ENCODE results near the gene TUBB4A. TPM values are rescaled to one million over a fixed set of nuclear protein-coding genes. Genes with fewer than 3 reads are reported as not detected.

The TUBB4A gene
- total RNA-seq, 1 experiment from 2014 or later: not detected

DNA sequence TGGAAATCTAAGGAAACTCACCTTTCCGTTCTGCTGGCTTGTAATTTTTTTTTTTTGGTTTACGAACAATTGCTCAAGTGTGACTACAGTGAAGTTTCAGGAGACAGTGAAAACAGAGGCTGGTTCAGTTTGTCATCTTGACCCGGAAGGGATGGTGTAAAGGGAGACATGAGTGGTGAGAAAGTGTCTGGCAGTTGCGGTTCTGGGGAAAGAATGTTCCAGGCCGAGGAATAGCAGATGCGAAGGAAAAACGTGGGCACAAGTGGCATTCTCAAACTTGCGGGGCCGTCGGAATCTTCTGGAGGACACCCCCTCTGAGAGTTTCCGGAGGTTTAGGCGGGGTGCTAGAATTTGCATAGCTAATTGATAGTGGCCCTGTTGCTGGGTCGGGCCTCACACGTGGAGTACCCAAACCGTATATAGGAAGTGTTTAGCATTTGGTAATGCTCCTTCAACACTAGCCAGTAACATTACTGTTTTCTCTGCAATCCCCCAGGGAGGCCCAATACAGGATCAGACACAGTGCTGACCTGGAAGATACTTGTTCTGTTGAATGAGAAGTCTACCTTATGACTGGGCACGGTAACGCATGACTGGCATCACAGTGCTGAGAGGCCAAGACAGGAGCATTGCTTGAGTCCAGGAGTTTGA is 25.9 kb upstream of the TUBB4A start:
- TF ChIP-seq EZH2 (IDR thresholded peaks at IDR 0.05; ENCODE audit: low read depth): no peak
- TF ChIP-seq, protein P1, sequence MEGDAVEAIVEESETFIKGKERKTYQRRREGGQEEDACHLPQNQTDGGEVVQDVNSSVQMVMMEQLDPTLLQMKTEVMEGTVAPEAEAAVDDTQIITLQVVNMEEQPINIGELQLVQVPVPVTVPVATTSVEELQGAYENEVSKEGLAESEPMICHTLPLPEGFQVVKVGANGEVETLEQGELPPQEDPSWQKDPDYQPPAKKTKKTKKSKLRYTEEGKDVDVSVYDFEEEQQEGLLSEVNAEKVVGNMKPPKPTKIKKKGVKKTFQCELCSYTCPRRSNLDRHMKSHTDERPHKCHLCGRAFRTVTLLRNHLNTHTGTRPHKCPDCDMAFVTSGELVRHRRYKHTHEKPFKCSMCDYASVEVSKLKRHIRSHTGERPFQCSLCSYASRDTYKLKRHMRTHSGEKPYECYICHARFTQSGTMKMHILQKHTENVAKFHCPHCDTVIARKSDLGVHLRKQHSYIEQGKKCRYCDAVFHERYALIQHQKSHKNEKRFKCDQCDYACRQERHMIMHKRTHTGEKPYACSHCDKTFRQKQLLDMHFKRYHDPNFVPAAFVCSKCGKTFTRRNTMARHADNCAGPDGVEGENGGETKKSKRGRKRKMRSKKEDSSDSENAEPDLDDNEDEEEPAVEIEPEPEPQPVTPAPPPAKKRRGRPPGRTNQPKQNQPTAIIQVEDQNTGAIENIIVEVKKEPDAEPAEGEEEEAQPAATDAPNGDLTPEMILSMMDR (conservative IDR thresholded peaks at IDR 0.05): no peak
- Histone ChIP-seq H3F3A (ENCODE audit: insufficient read depth, low read depth) (no peaks in the 10 kb centered on the region), H3K79me2 (ENCODE audit: low read depth) (peaks cover 15% of the 10 kb centered on the region), H2AFZ (no peak overlapping the region), H3K4me3 (no peak overlapping the region), H3K9me2 (ENCODE audit: insufficient read depth) (no peaks in the 10 kb centered on the region), H3K27ac (no peak overlapping the region), H3K4me2 (no peak overlapping the region), H3K9me3 (ENCODE audit: insufficient read depth, low read depth) (no peaks in the 10 kb centered on the region), H4K20me1 (ENCODE audit: insufficient read depth) (no peaks in the 10 kb centered on the region), H3K4me1 (replicated peaks; ENCODE audit: insufficient read depth) (peaks cover 5% of the 10 kb centered on the region; the same call in 1 of the 2 replicates), H3K36me3 (ENCODE audit: low read depth) (no peaks in the 10 kb centered on the region), H3K27me3 (ENCODE audit: insufficient read depth, low read depth) (no peaks in the 10 kb centered on the region)
- CTCF ChIA-PET: no interaction called here
- intact Hi-C loops (cut with micrococcal nuclease; ENCODE audit: unreplicated experiment): no loop called here
- no TSS peak for BruUV-seq (replicated peaks)
- DNase-seq: no peak
- POLR2A ChIA-PET (ENCODE audit: unreplicated experiment): no interaction called here

DNA sequence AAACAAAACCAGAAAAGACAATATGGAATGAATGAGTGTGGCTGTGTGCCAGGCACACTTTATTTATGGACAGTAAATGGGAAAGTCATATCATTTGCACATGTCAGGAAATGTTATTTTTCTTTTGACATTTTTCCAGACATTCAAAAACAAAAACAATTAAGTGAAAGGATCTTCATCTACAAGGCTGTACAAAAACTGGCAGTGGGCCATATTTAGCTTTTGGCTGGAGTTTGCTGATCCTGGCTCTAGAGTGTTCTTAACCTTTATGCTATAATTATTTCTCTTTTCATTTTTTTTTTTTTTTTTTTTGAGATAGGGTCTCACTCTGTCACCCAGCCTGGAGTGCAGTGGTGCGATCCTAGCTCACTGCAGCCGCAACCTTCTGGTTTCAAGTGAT is 22.2 kb upstream of the TUBB4A start:
- intact Hi-C loops (cut with micrococcal nuclease; ENCODE audit: unreplicated experiment): no loop called here
- no peaks in the 10 kb centered on the region for H3F3A ChIP-seq (ENCODE audit: insufficient read depth, low read depth)

DNA sequence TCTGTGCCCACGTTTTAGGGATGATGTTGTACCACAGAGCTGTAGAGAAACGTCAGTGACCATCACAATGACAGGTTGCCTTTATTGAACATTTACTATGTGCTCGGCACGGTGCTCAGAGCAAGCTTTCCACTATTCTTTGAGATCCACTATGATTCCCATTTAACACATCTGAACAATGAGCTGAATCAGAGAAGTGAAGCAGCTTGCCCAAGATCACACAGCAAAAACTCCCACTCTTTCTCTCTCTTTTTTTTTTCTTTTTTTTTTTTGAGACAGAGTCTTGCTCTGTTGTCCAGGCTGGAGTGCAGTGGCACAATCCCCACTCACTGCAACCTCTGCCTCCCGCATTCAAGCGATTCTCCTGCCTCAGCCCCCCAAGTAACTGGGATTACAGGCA is 20.6 kb upstream of the TUBB4A start:
- no peak for DNase-seq
- BruUV-seq (replicated peaks): no TSS peak
- Histone ChIP-seq H3F3A (ENCODE audit: insufficient read depth, low read depth) (no peaks in the 10 kb centered on the region), H3K9me3 (ENCODE audit: insufficient read depth, low read depth) (no peaks in the 10 kb centered on the region), H3K4me3 (no peak overlapping the region), H3K79me2 (ENCODE audit: low read depth) (no peaks in the 10 kb centered on the region), H4K20me1 (ENCODE audit: insufficient read depth) (no peaks in the 10 kb centered on the region), H3K36me3 (ENCODE audit: low read depth) (no peaks in the 10 kb centered on the region), H2AFZ (no peak overlapping the region), H3K4me1 (replicated peaks; ENCODE audit: insufficient read depth) (no peaks in the 10 kb centered on the region), H3K9me2 (ENCODE audit: insufficient read depth) (no peaks in the 10 kb centered on the region), H3K4me2 (no peak overlapping the region), H3K27me3 (ENCODE audit: insufficient read depth, low read depth) (no peaks in the 10 kb centered on the region), H3K27ac (no peak overlapping the region)
- ChIA-PET CTCF (no interaction called here), POLR2A (ENCODE audit: unreplicated experiment) (interaction anchor here (0.6 kb wide), 3 partner anchors 45 to 225 kb away, joined by 4 to 14 read pairs (median 5); partner anchors contain the start of gene GPR108)
- TF ChIP-seq, protein P1 (conservative IDR thresholded peaks at IDR 0.05): no peak
- TF ChIP-seq EZH2 (IDR thresholded peaks at IDR 0.05; ENCODE audit: low read depth): no peak
- intact Hi-C loops (cut with micrococcal nuclease; ENCODE audit: unreplicated experiment): no loop called here

More for the DNA sequence above, 22.2 kb upstream of the TUBB4A start:
- DNase-seq: no peak
- Histone ChIP-seq H3K4me3 (no peak overlapping the region), H3K79me2 (ENCODE audit: low read depth) (no peaks in the 10 kb centered on the region), H4K20me1 (ENCODE audit: insufficient read depth) (no peaks in the 10 kb centered on the region), H3K4me1 (replicated peaks; ENCODE audit: insufficient read depth) (no peaks in the 10 kb centered on the region), H3K36me3 (ENCODE audit: low read depth) (no peaks in the 10 kb centered on the region), H2AFZ (no peak overlapping the region), H3K27ac (no peak overlapping the region), H3K9me3 (ENCODE audit: insufficient read depth, low read depth) (no peaks in the 10 kb centered on the region), H3K9me2 (ENCODE audit: insufficient read depth) (no peaks in the 10 kb centered on the region), H3K4me2 (no peak overlapping the region), H3K27me3 (ENCODE audit: insufficient read depth, low read depth) (no peaks in the 10 kb centered on the region)
- ChIA-PET CTCF (no interaction called here), POLR2A (ENCODE audit: unreplicated experiment) (no interaction called here)
- BruUV-seq (replicated peaks): no TSS peak
- no peak for TF ChIP-seq EZH2 (IDR thresholded peaks at IDR 0.05; ENCODE audit: low read depth)
